Stimulated activated CD4-positive, alpha-beta T cell treated with anti-CD3 and anti-CD28 coated beads, Interleukin-15, amount 100 ng/mL, for 1 hour (primary cell): ENCODE results near the gene RBM42.
A peak's percentile ranks its signal among the peaks of the same experiment; 100 is the strongest.
"Not testable (repeated sequence)": the region's sequence is repeated elsewhere in the genome, so short reads cannot be mapped to it uniquely, and the experiment has no call there.

Experiments
- DNase-seq, 2 donors: peaks; one replicate each; pipeline ENCODE4 v3.0.0-alpha.2; 2020; ENCODE audit warnings: low read depth in 1 of 2, low spot score in 1 of 2

Gene RBM42, protein sequence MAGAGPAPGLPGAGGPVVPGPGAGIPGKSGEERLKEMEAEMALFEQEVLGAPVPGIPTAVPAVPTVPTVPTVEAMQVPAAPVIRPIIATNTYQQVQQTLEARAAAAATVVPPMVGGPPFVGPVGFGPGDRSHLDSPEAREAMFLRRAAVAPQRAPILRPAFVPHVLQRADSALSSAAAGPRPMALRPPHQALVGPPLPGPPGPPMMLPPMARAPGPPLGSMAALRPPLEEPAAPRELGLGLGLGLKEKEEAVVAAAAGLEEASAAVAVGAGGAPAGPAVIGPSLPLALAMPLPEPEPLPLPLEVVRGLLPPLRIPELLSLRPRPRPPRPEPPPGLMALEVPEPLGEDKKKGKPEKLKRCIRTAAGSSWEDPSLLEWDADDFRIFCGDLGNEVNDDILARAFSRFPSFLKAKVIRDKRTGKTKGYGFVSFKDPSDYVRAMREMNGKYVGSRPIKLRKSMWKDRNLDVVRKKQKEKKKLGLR

DNA sequence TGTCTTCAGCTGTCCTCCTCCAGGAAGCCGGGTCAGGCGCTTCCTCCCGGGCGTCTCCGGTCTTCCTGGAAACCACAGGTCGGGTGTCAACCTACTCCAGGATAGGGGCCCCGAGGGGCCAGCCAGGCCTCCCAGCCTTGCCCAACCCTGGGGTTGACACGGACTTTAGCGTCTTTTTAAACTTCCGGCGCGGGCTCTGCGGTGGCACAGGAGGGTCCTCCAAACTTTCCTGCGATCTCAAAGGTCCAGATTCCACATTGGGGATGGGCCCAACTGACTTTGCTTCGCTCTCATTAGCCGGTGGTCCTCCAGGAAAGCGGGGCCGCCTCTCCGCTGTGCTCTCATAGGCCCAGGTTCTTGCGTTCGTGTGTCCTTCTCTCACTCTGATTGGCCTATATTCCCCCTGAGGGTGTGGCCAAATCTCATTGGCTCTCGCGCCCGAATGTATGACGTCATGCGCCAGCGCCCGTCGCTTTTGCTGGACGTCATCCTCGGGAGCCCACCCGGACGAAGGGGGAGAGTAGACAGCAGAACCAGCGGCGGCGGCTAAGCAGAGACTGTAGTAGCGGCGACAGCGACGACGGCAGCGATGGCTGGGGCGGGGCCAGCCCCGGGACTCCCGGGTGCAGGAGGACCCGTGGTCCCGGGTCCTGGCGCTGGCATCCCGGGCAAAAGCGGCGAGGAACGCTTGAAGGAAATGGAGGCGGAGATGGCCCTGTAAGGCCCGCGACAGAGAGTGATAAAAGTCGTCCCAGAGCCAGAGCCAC lies at the start of gene RBM42:
RBM42 (plus strand) TSS at position 472 of the 767 bp plus-strand sequence; CDS start at position 590, 118 bp downstream.
- DNase-seq, result peak; percentile 92 to 94

DNA sequence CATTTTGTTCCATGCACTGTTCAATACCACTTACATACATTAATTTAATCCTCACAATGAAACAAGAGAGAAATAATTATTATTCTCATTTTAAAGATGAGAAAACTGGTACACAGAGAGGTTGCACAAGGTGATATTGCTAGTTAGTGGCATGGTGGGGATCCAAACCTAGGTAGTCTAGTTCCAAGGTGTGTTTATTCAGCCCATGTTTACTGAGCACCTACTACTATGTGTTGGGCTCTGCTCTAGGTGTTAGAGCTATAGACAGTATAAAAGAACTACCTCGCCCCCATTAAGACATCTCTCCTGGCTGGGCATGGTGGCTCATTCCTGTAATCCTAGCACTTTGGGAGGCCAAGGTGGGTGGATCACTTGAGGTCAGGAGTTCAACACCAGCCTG lies 46.1 kb upstream of the RBM42 start:
- DNase-seq, result no peak

DNA sequence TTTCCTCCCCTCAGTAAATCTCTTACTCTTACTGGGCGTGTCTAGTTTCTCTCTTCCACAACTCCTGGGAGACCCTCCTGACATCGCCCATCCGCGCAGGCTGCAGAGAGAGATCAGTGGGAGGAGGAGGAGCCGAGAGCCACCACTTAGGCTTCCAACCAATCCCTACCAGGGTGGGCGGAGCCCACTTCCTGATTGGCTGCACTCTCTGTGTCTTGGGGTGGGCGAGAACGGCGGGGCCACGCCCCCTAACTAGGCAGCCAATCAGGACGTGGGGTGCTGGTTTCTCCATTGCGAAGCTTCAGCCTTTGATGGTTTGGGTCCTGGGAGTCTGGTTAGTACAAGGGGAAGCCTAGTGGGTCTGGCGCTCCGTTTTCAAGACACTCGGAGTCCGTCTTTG lies 43.0 kb upstream of the RBM42 start, which contains the start of gene PMIS2:
PMIS2 (plus strand) TSS at position 326 of the 400 bp plus-strand sequence. CDS start 87 bp downstream, outside the sequence.
- DNase-seq, result no peak

DNA sequence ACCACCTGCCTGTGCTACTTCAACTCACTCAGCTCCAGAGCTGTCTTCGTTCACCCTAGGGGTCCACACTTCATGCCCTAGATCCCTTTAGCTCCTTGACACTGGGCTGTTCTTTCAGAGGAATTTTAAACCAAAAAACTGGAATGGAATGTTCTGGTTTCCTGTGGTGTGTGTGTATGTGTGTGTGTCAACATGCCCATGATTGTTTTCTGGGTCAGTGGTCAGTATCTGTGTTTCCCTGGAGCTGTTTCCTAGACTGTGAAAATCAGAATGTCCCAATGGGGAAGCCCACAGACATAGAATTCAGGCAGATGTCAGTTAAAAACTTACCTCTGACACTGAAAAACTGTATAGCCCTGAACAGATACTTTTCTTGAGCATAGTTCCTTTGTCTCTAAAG lies 41.5 kb upstream of the RBM42 start:
- no peak for DNase-seq

DNA sequence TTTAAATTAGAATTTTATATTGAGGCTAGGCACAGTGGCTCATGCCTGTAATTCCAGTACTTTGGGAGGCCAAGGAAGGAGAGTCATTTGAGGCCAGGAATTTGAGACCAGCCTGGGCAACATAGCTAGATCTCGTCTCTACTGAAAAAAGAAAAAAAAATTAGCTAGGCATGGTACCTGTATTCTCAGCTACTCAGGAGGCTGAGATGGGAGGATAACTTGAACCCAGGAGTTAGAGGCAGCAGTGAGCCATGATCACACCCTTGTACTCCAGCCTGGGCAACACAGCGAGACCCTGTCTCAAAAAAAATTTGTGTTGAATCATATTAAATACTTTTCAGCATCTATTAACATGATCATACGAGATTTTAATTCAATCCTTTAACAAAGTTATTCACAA lies 38.0 kb upstream of the RBM42 start:
- no peak for DNase-seq

DNA sequence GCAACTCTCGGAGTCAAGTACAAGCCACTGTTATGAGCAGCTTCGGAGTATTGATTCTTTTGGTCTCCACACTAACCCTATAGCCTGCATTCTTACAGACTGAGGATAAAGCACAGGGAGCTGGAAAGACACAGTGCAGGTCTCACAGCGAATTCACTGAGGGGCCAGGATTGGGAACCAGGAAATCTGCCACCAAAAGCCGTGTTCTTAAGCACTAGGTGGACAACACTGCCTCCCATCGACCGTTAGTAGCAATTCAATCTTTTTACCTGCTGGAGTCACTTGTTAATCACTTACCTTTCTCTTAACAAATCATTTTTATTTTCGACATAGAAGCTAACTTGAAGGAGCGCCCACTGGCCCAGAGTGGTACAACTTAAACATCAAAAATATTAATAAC lies 36.6 kb upstream of the RBM42 start:
- no peak for DNase-seq

DNA sequence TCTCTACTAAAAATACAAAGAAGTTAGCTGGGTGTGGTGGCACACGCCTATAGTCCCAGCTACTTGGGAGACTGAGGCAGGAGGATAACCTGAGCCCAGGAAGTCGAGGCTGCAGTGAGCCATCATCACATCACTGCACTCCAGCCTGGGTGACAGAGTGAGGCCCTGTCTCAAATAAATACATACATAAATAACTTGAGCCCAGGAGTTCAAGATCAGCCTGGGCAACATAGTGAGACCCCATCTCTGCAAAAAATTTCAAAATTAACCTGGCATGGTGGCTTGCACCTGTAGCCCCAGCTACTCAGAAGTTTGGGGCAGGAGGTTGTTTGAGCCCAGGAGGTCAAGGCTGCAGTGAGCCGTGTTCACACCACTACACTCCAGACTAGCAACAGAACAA lies 33.8 kb upstream of the RBM42 start:
- not testable (repeated sequence) for DNase-seq

DNA sequence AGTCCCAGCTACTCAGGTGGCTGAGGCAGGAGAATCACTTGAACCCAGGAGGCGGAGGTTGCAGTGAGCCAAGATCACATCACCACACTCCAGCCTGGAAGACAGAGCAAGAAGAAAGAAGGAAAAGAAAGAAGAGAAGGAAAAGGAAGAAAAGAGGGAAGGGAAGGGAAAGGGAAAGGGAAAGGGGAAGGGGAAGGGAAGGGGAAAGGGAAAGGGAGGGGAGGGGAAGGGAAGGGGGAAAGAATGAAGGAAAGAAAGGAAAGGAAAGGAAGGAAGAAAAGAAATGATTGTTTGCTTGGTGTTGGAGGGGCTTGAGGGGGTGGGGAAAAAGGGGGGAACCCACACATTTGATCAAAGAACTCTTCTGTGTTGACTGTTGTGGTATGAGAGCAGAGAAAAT lies 32.9 kb upstream of the RBM42 start:
- no peak for DNase-seq

DNA sequence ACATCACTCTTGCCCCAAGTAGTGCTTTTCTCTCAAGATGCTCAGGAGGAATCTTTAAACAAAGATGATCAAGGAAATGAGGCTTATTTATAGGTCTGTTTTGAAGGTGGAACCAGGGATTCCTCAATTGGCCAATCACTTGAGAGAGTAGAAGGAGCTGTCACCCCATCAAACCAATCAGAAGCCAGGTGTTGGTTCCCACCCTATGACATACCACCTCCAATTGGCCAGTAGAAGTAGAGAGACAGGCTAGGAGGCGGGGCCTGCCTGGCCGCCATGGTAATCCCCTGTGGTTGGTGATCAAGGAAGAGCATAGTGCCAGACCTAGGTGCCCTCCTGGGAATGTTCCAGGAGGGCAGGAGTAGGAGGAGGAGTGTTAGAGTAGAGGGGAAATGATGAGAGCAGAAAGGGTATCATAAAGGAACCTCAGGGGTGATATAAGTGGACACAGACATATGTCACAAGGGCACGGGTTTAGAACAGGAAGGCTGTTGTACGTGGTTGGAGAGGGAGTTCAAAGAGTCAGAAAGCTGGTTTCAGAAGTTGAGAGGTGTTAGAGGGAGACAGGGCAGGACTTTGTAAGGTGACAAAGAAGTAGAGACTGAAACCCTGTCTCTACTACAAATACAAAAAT lies 32.4 kb upstream of the RBM42 start:
- DNase-seq, result no peak

DNA sequence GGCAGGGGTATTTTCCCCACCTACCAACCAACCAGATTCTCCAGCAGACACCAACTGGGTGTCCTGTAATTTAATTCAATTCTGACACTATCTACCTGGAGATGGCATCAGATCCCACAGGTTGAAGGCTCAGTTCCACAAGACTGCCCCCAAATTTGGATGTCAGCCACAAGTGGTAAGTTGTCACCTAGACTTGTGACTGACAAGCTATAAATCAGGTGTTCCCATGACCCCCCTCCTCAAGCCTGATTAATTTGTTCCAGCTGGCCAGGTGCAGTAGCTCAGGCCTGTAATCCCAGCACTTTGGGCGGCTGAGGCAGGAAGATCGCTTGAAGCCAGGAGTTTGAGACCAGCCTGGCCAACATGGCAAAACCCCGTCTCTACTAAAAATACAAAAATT lies 26.9 kb upstream of the RBM42 start:
- no peak for DNase-seq

DNA sequence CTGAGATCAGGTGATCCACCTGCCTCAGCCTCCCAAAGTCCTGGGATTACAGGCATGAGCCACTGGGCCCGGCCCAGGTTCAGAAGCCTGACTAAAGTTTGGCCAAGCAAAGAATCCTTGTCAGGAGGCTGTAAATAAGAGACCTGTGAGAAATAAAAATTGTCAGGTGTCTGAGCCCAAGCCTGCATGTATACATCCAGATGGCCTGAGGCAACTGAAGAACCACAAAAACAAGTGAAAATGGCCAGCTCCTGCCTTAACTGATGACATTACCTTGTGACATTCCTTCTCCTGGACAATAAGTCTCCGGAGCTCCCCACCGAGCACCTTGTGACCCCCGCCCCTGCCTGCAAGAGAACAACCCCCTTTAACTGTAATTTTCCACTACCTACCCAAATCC lies 24.4 kb upstream of the RBM42 start:
- not testable (repeated sequence) for DNase-seq

DNA sequence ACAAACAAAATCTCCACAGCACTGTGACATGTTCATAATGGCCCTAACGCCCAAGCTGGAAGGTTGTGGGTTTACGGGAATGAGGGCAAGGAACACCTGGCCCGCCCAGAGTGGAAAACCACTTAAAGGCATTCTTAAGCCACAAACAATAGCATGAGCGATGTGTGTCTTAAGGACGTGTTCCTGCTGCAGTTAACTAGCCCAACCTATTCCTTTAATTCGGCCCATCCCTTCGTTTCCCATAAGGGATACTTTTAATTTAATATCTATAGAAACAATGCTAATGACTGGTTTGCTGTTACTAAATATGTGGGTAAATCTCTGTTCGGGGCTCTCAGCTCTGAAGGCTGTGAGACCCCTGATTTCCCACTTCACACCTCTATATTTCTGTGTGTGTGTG lies 21.7 kb upstream of the RBM42 start:
- not testable (repeated sequence) for DNase-seq

DNA sequence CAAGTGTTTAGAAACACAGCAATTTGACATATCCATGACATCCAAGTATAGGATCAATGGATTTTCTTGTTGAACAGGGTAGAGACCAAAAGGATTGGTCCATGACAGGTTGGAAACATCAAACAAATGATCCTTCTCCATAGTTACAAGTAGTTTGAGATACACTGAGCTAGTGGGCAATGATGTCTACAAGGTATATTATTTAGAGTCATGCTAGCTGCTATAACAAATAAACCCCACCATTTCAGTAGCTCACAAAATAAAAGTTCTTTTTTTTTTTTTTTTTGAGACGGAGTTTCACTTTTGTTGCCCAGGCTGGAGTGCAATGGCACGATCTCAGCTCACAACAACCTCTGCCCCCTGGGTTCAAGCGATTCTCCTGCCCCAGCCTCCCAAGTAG lies 21.2 kb upstream of the RBM42 start:
- DNase-seq, result no peak

DNA sequence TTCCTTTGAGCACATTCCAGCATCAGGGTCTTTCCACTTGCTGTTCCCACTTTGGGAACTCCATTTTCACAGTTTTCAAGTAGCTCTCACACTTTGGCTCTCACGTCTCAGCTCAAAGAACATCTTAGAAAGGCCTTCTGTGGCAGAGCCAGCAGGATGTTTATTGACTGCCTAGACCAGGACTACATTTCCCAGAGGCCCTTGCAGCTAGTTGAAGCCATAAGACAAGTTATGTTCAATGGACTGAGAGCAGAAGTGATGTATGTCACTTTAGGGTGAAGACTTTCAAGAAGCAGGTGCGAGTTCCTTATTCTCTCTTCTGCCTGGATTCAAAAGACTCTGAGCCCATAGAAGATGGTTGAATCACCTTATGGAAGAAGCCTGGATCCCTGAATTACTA lies 20.6 kb upstream of the RBM42 start:
- DNase-seq, result no peak

DNA sequence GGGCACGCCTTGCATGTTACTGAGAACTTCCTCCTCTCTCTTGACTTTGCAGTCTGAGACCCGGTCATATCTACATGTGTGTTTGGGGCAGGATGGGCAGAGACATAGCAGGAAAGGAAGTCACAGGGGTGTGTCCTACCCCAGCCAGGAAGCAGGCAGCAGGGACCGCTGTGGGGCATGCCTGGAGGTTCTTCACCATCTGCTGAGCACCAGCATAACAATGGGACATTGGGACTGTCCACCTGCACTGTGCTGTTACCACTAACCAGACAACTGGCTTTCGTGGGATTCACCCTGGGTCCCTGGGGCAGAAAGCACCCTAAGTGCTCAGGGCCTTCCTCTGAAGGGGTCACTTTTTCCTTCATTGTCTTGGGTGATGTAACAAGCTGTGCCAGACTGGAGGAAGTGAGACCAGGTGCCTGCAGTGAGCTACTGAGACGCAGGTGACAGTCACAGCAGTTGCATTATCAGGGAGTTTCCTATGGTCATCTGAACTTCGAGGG lies 18.9 kb upstream of the RBM42 start:
- DNase-seq, result no peak

DNA sequence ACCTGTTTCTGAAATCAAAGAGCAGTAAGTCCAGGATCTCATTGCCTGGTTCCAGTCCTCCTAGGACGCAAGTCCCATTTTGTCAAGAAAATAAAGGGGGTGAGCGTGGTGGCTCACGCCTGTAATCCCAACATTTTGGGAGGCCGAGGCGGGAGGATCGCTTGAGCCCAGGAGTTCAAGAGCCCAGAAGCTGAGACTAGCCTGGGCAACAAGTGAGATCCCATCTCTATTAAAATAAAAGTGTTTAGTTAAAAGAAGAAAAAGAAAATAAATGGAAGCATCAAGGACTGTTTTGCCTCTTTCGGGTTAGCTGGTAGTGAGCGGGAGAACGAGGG lies 16.6 kb upstream of the RBM42 start:
- no peak for DNase-seq

DNA sequence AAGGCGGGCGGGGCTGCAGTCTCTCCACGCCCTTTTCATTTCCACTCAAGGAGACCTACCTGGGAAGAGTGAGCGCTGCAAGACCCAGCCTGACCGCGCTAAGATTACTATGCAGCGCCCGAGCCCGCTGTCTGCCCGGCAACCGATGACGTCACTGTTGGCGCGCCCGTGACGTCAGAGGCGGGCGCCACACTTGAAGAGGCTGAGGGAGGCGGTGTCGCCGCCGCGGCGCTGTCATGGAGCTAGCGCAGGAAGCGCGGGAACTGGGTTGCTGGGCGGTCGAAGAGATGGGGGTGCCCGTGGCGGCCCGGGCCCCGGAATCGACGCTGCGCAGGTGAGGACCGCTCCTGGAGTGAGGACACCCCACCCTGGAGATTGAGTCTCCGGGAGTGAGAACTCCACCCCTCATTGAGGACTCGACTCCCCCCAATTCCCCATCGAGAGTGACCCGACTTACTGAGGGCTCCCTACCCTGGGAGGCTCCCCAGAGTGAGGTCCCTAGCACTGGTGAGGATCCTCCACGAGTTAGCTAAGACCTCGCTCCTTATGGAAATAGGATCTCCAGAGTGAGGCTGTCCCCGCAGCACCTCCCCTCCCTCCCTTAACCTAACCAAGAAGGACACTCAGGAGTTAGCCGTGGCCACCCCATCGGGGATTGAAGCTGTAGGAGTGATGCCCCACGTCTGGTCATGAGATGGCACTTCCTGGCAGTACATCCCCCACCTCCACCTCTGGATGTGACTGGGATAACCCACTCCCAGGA lies 16.1 kb upstream of the RBM42 start, which contains the start of gene HAUS5:
HAUS5 (plus strand) TSS at position 177 of the 763 bp plus-strand sequence; CDS start at position 237, 60 bp downstream.
- peak; percentile 91 to 97 for DNase-seq

DNA sequence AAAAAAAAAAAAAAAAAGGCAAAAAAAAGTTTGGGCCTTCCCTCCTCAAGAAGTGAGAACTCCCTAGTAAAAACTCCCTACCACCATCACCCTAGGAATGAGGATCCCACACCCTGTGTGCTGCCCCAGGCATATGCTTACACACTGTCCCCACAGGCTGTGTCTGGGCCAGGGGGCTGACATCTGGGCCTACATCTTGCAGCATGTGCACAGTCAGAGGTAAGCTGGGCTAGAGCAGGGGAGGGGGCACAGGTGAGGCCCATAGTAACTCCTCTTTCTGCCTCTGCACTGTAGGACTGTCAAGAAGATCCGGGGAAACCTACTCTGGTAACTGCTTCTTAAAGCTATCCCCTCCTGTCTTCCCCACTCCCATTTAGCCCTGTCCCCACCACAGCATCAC lies 15.3 kb upstream of the RBM42 start:
- DNase-seq, result no peak

DNA sequence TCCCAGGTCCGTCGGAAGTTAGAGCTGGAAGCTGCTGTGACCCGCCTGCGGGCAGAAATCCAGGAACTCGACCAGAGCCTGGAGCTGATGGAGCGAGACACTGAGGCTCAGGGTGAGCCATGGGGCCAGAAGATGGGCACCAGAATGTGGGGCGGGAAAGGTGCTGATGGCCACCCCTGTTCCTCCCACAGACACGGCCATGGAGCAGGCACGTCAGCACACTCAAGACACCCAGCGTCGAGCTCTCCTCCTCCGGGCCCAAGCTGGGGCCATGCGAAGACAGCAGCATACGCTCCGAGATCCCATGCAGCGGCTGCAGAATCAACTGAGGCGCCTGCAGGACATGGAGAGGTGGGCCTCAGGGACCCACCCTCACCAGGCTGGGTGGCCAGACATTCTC lies 13.8 kb upstream of the RBM42 start:
- DNase-seq, result no peak

DNA sequence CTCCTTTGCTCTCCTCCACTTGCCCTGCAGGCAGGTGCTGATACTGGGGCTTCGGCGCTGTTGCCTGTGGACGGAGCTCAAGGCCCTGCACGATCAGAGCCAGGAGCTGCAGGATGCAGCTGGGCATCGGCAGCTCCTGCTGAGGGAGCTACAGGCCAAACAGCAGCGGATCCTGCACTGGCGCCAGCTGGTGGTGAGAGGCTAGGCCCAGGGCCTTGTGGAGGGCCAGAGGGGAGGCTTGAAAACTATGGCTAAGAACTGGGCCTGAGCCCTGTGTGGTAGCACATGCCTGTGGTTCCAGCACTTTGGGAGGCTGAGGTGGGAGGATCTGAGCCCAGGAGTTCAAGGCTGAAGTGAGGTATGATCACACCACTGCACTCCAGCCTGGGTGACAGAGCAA lies 10.0 kb upstream of the RBM42 start:
- DNase-seq, result no peak
